ENCODE results near the gene LBHD2.

Gene LBHD2

DNA sequence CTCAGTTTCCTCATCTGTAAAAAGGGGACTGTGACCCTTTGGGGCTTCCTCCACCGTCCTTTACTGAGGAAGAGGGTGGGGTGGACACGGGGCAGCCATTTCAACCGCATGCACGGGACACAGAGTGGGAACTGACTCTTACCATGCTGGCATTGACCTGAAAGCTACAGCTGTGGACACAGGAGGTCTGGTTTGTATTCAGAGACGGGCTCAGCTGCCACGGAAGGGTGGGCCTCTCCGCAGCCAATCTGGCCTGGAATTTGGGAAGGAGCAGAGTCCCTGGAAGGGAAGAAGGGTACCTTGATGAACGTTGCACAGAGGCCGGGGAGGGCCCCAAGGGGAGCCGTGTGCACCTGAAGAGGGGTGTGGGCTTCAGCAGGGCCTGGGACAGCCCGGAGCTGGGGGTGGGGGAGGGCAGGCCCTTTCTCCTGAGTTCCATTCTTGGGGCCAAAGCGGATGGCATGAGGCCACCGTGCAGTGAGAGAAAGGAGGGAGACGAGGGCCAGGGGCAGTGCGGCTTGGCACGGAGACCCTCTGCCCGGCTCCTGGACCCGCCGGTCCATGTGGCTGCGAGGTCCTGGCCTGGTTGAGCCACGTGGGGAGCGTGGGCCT is 53.8 kb downstream of the LBHD2 start:
- TF ChIP-seq, protein P1, sequence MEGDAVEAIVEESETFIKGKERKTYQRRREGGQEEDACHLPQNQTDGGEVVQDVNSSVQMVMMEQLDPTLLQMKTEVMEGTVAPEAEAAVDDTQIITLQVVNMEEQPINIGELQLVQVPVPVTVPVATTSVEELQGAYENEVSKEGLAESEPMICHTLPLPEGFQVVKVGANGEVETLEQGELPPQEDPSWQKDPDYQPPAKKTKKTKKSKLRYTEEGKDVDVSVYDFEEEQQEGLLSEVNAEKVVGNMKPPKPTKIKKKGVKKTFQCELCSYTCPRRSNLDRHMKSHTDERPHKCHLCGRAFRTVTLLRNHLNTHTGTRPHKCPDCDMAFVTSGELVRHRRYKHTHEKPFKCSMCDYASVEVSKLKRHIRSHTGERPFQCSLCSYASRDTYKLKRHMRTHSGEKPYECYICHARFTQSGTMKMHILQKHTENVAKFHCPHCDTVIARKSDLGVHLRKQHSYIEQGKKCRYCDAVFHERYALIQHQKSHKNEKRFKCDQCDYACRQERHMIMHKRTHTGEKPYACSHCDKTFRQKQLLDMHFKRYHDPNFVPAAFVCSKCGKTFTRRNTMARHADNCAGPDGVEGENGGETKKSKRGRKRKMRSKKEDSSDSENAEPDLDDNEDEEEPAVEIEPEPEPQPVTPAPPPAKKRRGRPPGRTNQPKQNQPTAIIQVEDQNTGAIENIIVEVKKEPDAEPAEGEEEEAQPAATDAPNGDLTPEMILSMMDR (IDR thresholded peaks at IDR 0.05; ENCODE audit: low read depth, low read length) = no peak
- TF ChIP-seq EZH2phosphoT487 (IDR thresholded peaks at IDR 0.05; ENCODE audit: low read depth) = no peak
- H3K27ac ChIP-seq (ENCODE audit: low read length) = no peak overlapping the region

DNA sequence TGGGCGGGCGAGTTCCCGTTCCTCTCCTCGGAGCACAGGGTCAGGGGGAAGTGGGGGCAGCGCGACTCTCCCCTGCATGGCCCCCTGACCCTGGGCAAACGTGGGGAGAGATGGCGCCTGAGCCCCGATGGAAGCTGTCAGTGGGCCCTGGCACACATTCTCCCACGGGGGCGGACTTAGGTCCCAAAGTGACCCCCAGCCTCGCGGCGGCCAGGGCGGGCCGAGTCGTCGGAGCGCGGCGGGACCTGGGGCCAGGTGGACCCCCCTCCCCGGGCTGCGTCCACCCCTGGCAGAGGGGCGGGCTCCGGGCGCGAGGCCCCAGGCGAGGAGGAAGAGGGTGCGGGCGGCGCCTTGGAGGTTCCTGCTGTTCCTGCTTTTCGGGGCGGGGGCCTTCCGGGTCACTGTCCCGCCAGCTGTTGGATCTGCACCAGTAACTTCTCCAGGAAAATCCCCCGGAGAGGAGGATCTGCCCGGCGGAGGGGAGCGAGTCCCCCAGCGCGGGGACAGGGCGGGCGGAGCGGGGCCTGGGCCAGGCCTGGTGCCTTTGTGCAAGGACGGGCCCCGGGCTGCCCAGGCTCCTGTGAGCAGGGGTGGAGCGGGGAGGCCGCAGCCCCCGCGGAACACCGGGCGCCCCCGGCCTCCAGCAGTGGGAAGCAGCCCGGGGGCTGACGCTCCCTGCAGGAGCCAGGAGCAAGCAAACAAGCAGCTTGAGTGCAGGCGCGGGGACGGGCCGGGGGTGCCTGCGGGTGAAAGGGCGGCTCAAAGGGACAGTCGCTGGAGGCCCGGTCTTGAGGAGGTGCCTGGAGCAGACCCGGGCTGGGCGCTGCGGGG is 54.5 kb downstream of the LBHD2 start:
- H3K27ac ChIP-seq (ENCODE audit: low read length) = no peak overlapping the region
- no peaks in the 10 kb centered on the region for H3K36me3 ChIP-seq (replicated peaks; ENCODE audit: low read depth, low read length)
- H3K4me2 ChIP-seq (ENCODE audit: low read length) = no peak overlapping the region
- no peaks in the 10 kb centered on the region for H3K9me3 ChIP-seq (ENCODE audit: insufficient read depth, low read length)
- H4K20me1 ChIP-seq (ENCODE audit: insufficient read depth, low read length) = no peaks in the 10 kb centered on the region
- H3K9ac ChIP-seq (ENCODE audit: low read length) = no peak overlapping the region
- peaks cover 17% of the 10 kb centered on the region for H3K4me1 ChIP-seq (ENCODE audit: low read length)
- H3K79me2 ChIP-seq (ENCODE audit: low read length) = no peaks in the 10 kb centered on the region
- H2AFZ ChIP-seq (ENCODE audit: low read depth, low read length) = no peak overlapping the region
- no peak for TF ChIP-seq EZH2phosphoT487 (IDR thresholded peaks at IDR 0.05; ENCODE audit: low read depth)
- TF ChIP-seq, protein P1 (IDR thresholded peaks at IDR 0.05; ENCODE audit: low read depth, low read length) = no peak
- H3K27me3 ChIP-seq (ENCODE audit: low read depth, low read length) = peaks cover 20% of the 10 kb centered on the region
- H3K4me3 ChIP-seq (ENCODE audit: low read length) = no peak overlapping the region

More for the DNA sequence above, 53.8 kb downstream of the LBHD2 start:
- no peak overlapping the region for H3K4me3 ChIP-seq (ENCODE audit: low read length)
- H4K20me1 ChIP-seq (ENCODE audit: insufficient read depth, low read length) = no peaks in the 10 kb centered on the region
- H3K4me2 ChIP-seq (ENCODE audit: low read length) = no peak overlapping the region
- H2AFZ ChIP-seq (ENCODE audit: low read depth, low read length) = no peak overlapping the region
- H3K79me2 ChIP-seq (ENCODE audit: low read length) = no peaks in the 10 kb centered on the region
- H3K4me1 ChIP-seq (ENCODE audit: low read length) = peaks cover 17% of the 10 kb centered on the region
- peaks cover 13% of the 10 kb centered on the region for H3K27me3 ChIP-seq (ENCODE audit: low read depth, low read length)
- H3K36me3 ChIP-seq (replicated peaks; ENCODE audit: low read depth, low read length) = no peaks in the 10 kb centered on the region
- no peak overlapping the region for H3K9ac ChIP-seq (ENCODE audit: low read length)
- H3K9me3 ChIP-seq (ENCODE audit: insufficient read depth, low read length) = no peaks in the 10 kb centered on the region

DNA sequence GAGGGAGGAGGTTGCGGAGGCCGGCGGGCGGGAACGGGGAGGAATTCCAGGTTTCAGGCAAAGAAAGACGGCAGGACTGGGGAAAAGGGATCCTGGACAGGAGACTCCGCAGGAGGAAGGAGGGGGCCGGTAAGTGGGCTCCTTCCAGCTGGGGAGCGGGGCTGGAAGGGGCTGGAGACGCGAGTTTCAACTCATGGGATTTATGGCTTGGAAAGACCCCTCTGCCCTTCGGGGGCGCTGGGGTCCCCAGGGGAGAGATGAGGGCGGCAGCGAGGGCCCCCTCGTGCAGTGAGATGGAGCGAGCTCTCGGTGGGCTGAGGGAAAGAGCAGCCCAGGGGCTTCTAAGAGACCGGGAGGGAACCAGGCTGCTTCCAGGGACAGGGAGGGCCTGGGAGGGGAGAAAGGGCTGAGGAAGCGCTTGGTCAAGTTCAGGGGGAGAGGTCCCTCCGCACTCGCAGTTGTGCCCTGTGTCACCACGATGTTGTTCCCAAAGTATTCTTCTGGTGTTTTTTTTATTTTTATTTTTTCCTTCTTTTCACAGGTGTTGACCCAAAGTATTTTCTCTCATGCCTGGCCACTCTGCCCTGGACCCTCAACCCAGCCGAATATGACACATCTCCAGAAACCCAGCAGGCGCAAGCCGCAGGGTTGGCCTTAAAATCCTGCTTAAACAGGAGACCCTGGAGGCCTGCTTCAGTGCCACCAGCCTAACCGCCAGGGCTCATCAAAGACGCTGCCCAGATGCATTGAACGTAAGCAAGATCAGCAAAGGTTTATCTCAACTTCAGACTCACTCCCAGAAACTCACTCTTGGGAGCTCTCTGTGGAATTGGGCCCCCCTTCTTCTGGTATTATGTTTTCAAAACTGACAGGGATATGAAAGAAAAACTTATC is 55.4 kb downstream of the LBHD2 start:
- H3K4me2 ChIP-seq (ENCODE audit: low read length) = no peak overlapping the region

More for the DNA sequence above, 55.4 kb downstream of the LBHD2 start:
- peaks cover 17% of the 10 kb centered on the region for H3K4me1 ChIP-seq (ENCODE audit: low read length)
- no peak for TF ChIP-seq EZH2phosphoT487 (IDR thresholded peaks at IDR 0.05; ENCODE audit: low read depth)
- TF ChIP-seq, protein P1 (IDR thresholded peaks at IDR 0.05; ENCODE audit: low read depth, low read length) = no peak
- no peak overlapping the region for H2AFZ ChIP-seq (ENCODE audit: low read depth, low read length)
- no peak overlapping the region for H3K27ac ChIP-seq (ENCODE audit: low read length)
- no peaks in the 10 kb centered on the region for H3K36me3 ChIP-seq (replicated peaks; ENCODE audit: low read depth, low read length)
- H3K79me2 ChIP-seq (ENCODE audit: low read length) = no peaks in the 10 kb centered on the region
- peaks cover 22% of the 10 kb centered on the region for H3K27me3 ChIP-seq (ENCODE audit: low read depth, low read length)
- H4K20me1 ChIP-seq (ENCODE audit: insufficient read depth, low read length) = no peaks in the 10 kb centered on the region
- no peak overlapping the region for H3K9ac ChIP-seq (ENCODE audit: low read length)
- no peak overlapping the region for H3K4me3 ChIP-seq (ENCODE audit: low read length)
- no peaks in the 10 kb centered on the region for H3K9me3 ChIP-seq (ENCODE audit: insufficient read depth, low read length)

Measured in OCI-LY3 (cell line).